Suprapubic skin (tissue), 3 donors: Measurements from ENCODE around the gene PRKCE.

Experiments used
- POLR2A ChIP-seq, 2 donors: fragments of 450-650 bp; IDR thresholded peaks; one replicate each; pipeline ENCODE4 v1.6.1; 2017; ENCODE audit warnings: antibody characterized with exemption in 2 of 2, mild to moderate bottlenecking in 2 of 2, moderate library complexity in 2 of 2
- TF ChIP-seq, protein P1 (sequence below), 2 donors: fragments of 200-600 bp in 1 of 2; fragments of 450-650 bp in 1 of 2; sonication (generic) in 1 of 2; IDR thresholded peaks; one replicate each; pipeline ENCODE4 v1.5.1; 2016 to 2019; ENCODE audit warnings: antibody characterized with exemption in 2 of 2, mild to moderate bottlenecking in 1 of 2, moderate library complexity in 1 of 2

DNA sequence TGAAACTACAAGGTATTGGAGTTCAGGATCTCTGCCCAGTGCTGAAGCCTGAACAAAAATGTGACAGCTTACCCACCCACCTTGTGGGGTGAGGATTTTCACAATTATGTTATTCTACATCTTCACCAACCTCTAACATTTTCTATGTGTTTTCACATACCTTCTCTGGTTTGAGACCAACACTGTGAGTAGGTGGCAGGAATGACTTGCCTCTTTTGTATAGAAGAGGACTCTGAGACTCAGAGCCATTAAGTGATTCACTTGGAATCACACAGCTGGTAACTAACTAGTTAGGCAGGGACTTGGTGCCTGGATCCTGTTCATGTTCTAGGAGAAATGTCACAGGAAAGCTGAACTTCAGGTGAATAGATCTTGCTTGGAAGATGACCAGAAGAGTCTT, 25.7 kb upstream of the PRKCE start:
- TF ChIP-seq, protein P1, sequence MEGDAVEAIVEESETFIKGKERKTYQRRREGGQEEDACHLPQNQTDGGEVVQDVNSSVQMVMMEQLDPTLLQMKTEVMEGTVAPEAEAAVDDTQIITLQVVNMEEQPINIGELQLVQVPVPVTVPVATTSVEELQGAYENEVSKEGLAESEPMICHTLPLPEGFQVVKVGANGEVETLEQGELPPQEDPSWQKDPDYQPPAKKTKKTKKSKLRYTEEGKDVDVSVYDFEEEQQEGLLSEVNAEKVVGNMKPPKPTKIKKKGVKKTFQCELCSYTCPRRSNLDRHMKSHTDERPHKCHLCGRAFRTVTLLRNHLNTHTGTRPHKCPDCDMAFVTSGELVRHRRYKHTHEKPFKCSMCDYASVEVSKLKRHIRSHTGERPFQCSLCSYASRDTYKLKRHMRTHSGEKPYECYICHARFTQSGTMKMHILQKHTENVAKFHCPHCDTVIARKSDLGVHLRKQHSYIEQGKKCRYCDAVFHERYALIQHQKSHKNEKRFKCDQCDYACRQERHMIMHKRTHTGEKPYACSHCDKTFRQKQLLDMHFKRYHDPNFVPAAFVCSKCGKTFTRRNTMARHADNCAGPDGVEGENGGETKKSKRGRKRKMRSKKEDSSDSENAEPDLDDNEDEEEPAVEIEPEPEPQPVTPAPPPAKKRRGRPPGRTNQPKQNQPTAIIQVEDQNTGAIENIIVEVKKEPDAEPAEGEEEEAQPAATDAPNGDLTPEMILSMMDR (IDR thresholded peaks at IDR 0.05) = no peak
- no peak for TF ChIP-seq POLR2A (IDR thresholded peaks at IDR 0.05)
